ENCODE data around the gene CCP110.
"Not testable (repeated sequence)": the region's sequence is repeated elsewhere in the genome, so short reads cannot be mapped to it uniquely, and the experiment has no call there.

Gene CCP110

DNA sequence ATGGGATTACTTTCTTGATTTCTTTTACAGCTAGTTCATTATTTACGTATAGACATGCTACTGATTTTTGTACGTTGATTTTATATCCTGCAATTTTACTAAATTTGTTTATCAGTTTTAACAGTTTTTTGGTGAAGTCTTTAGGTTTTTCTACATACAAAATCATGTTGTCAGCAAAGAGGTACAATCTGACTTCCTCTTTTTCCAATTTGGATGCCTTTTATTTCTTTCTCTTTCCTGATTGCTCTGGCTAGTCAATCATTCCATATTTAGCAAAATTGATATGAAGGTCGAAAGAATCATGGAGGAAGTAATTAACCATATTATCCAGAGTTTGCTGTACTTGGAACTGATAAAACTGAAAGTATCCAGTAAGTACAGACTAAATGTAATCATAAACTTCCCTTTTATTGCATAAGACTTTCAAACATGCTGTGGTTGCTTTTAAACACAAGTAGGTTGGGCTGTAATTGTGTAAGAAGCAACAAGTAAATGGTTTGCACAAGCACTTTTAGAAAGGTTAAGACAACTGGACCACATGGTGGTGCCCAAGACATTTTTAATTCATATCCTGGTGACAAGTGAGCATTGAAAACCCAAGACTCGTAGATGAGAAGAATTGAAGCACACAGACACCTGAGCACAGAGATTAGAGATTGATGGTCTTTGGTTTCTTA is 10.2 kb upstream of the CCP110 start:
- DNase-seq (ENCODE audit: low spot score), result no peak

DNA sequence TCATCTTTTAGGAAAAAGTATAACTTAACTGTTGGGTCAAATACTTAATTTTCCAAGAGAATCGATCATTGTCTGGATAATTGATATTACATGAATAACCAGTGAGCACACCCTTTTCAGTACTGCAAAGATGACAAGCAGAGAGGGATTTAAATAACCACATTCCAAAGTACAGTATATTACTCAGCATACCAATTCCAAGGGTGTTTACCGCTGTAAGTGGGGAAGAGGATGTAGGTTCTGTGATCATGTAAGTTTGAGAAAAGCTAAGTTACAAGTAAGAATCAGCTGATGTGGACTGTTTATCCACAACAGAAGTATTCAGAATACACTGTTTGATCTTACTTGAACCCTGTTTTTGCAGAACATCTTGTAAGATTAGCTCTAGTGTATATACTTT is 8.0 kb upstream of the CCP110 start:
- DNase-seq (ENCODE audit: low spot score), result peak; percentile 8

DNA sequence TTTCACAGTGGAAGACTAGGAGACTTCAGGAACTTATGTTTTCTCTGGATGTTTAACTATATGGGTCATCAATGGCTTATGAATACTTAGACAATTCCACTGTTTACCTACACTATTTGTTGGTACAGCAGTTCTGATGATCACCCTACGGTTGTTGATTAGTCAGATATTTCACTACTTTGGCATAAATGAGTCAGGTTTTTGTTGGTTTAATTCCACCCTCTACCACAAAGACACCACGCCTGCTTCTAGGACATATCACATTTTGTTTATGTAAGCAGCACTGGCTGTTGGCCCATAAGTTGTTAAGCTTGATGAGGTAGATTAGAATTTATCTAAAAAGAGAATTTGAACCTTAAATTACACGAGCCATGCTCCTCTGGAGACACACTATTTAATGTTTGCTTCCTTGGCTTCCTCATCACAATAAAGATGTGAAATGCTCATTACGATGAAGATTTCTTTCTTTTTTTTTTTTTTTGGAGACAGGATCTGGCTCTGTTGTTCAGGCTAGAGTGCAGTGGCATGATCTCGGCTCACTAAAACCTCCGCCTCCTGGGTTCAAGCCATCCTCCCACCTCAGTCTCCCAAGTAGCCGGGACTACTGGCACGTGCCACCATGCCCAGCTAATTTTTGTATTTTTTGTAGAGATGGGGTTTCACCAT is 6.2 kb upstream of the CCP110 start:
- peak; percentile 65 for DNase-seq (ENCODE audit: low spot score)

DNA sequence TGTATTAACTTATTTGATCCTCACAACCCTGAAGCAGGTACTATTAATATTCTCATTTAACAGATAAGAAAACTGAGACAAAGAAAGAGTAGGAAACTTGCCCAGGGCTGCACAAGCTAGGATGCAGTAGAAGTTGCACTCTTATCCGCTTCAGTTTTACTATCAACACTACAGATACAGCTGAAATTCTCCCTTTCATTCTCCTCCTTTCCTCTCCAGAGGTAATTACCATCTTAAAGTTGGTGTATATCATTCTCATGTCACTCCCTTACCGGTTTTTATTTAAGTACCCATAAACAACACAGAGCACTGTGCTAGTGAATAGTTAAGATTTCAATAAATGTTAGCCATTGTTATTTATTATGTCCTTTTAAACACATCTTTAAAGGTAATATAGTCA is 5.4 kb upstream of the CCP110 start:
- no peak for DNase-seq (ENCODE audit: low spot score)

DNA sequence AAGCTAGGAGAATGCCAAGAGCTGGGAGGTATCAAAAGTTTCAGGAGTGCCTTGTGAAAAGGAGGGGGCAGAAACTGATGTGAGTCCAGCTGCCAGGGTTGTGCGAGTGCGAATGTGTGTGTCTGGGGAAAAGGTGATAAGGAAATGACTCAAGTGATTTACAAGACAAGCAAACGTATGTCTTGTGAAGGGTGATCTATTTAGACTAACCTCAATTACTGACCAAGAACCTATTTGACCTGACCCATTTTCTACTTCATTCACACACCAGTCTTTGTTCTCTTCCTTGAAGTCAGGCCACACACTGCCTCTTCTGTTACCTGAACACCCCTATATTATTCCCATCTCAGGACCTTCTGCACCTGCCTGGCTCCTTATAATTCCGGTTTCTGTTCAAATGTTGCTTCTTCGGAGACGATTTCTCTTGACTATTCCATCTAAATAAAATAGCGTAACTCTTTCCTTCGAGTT is 2.8 kb upstream of the CCP110 start:
- peak; percentile 66 for DNase-seq (ENCODE audit: low spot score)

DNA sequence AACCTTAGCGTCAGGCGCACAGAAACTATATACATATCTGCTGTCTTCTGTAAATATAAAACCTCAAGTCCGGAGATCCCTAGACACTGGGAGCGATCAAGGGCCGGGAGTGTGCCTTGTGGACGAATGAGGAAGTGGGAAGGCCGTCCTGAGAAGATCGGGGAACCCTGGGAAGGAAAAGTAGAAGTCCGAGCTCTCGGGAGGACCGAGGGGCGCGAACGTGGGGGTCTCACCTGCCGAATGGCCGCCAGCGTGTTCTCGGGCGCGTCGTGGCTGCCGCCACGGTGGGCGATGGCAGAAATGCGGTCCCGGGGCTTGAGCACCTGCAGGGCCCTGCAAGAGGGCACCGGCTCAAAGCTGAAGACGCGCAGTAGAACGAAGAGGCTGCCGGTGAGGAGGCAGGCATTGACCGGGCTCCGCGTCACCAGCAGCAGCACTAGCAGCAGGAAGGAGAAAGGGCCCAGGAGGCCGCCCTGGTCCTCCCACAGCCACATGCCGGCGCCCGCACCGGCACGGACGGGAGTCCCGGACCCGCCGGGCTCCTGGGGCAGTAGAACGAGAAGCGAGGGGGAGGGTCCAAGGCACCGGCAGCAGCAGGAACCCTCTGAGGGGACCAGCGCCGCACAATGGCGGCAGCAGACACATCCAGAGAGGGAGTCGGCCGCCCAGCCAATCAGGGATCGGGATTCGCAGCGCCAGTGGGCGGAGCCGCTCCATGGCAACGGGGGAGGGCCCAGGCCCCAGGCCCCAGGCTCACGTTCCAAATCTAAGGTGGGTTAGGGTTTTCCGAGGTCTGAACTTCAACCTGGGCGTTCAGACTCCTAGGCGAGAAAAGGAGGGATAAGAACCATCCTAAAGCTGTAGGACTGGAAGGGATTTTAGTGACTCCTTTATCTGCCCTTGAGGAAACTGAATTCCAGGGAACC is 2.0 kb upstream of the CCP110 start, which contains the start of gene GDE1:
Gene GDE1, minus strand, starts transcription at position 628 of the 926 bp plus-strand sequence. Its CDS starts 134 bp downstream, at position 494.
- peak; percentile 90 for DNase-seq (ENCODE audit: low spot score)

DNA sequence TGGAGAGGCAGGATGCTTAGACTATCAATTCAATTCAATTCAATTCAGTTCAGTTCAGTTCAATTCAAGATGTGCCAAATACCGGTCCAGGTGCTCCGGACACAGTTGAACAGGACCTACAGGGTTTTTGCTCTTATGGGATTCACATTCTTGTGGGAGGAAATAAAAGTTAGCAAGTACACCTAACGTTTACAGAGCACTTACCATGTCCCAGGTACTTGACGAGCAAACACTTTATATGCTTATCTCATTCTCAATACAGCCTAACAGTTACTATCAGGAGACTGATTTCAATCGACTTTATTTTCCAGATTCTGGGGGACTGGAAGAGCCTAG is 1.4 kb upstream of the CCP110 start:
- DNase-seq (ENCODE audit: low spot score), result no peak

DNA sequence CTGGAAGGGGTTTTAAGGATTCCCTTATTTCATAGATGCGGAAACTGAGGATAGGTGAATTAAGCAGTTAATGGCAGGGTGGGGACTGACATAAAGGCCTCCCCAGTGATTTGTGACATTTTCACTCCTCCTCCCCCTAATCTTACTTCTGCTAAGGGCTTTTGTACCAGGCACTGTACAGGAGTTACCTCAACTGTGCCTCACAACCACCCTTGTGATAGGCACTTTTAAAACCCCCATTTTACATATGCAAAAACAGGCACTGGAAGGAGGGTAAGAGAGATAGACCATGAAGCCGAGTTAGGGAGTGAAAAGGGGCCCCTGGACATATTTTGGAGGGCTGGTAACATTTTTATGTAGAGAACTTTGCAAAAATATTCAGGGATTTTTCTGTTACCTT is 982 bp upstream of the CCP110 start:
- no peak for DNase-seq (ENCODE audit: low spot score)

DNA sequence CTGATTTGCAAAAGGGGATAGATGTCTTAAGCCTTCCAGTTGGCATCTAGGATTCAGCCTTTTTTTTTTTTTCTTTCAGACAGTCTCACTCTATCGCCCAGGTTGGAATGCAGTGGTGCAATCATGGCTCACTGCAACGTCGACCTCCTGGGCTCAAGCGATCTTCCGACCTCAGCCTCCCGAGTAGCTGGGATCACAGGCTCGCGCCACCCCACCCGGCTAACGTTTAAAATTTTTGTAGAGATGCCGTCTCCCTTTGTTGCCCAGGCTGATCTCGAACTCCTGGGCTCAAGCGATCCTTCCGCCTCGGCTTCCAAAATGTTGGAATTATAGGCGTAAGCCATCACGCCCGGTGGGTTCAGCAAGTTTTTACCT is 571 bp upstream of the CCP110 start:
- DNase-seq (ENCODE audit: low spot score), result no peak

DNA sequence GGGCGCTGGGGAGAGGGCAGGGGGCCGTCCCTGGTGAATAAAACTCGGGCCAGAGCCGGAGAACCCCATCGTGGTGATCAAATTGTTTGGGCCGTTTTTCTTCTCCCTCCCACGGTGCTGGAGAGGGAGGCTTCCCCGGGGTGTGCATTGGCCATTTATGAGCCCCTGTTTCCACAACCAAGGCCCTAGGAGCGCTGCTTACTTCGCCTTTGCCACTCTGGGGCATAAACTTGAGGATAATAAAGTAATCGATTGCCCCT is 544 bp downstream of the CCP110 start:
- DNase-seq (ENCODE audit: low spot score), result no peak

DNA sequence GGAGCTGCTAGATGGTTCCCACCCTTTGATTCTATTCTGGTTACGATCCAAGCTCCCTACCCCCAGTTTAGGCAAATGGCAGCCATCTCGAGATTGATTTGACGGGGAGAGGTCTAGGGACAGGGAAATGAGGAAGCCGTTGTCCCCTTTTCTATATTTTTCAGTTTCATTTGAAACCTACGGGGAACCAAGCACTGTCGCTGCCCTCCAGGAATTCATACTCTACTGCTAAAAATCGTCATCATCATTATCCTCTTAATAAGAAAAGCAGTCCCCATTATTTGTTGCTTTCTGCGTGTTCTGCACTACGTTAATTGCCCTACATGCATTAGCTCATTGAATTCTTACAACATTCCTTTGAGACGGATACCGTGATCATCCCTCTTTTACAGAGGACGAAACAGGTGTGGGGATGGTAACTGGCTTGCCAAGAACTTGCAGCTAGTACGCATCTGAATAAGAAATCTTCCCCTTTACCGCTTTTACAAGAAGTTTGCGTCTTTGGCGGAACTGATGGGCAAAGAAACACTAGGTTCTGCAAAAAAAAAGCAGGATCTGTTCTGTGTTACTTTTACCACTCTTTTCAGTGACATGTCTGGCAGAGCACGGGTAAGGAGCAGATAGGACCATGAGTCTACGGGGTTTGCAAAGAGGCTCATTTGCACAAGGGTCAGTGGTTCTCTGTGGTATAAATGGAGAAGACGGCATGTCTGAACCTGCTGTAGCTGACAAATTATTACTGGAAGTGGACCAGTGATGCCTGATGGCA is 1.1 kb downstream of the CCP110 start:
- peak; percentile 33 for DNase-seq (ENCODE audit: low spot score)

DNA sequence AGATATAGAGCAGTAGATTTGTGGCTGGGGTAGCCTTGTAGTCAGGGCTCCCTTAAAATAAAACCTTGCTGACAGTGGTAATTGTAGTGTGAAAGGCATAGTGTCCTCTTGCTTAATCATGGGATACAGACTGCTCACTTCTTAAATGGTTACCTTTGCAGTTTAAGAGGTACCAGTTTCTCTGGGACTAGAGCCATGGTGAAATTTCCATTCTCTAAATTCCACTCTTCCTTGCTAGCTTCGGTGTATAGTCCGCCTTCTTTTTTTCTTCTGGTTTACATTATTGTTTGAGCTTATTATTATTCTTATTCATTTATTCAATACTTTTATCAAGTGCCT is 1.6 kb downstream of the CCP110 start:
- DNase-seq (ENCODE audit: low spot score), result no peak

DNA sequence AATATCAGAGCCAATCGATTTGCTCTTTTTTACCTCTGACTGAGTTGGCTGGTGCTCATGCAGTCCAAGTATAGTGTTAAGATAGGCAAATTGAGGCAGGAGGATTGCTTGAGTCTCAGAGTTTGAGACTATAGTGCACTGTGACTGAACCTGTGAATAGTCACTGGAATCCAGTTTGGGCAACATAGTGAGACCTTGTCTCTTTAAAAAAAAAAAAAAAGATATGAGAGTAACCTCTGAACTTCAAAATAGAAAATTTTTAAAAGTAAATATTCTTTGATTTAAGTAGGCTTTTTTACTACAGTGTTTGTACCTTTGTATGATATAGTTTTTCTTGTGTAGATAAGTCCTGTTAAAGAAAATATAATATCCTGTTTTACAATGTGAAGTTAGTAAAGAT is 3.4 kb downstream of the CCP110 start:
- no peak for DNase-seq (ENCODE audit: low spot score)

DNA sequence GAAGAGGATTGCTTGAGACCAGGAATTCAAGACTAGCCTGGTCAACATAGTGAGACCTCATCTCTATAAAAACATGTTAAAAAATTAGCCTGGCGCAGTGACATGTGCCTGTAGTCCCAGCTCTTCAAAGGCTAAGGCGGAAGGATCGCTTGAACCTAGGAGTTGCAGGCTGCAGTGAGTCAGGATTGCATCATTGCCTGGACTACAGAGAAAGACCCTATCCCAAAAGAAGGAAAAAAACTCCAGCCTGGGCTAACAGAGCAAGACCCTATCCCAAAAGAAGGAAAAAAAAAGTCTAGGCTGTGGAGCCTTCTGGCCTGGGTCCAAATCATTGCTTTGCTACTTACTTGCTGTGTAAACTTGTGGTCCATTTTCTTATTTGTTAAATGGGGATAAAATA is 4.9 kb downstream of the CCP110 start:
- DNase-seq (ENCODE audit: low spot score), result no peak

DNA sequence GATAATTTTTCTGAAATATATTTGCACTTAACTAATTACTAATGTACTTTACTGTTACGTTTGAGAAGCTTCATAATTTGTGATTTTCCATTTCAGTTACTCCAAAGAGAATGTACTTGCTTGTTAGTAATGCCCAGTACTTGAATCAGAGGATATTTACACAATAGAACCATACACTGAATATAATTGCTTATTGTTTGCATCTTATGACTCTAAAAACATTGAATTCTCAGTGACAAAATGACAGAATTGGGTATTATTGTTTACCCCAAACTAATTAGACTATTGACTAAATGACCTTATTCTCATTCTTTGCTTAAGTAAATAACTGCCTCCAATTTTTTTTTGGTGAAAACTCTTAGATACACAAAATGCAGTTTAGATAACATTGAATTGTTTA is 8.9 kb downstream of the CCP110 start:
- no peak for DNase-seq (ENCODE audit: low spot score)

DNA sequence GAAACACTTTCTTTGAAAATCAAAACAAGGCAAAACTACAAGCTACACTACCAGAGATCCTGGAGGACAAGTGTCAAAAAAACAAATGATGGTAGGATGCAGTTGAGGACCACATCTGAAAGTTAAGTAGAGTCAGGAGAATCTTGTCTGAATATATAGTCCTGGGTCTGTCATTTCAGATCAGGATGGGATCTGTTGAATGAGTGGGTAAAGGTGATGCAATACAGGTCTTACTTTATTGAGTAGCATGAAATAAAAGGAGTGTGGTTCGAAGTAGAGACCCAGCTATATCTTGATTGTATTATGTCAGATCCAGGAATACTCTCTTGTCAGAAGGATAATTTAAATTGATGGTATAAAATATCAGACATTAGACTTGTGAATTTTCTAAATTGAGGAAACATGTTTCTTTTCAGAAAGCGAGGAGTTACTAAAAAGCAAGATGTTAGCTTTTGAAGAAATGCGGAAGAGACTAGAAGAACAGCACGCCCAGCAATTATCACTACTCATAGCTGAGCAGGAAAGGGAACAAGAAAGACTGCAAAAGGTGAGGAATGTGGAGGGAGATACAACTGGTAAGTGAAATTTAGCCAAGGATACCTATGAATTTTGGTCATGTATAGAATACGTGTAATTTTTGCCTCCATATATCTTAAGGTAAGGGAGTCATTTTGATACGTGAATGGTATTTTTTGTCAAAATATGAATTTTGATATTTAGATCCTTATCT is 16.7 kb downstream of the CCP110 start:
- no peak for DNase-seq (ENCODE audit: low spot score)

DNA sequence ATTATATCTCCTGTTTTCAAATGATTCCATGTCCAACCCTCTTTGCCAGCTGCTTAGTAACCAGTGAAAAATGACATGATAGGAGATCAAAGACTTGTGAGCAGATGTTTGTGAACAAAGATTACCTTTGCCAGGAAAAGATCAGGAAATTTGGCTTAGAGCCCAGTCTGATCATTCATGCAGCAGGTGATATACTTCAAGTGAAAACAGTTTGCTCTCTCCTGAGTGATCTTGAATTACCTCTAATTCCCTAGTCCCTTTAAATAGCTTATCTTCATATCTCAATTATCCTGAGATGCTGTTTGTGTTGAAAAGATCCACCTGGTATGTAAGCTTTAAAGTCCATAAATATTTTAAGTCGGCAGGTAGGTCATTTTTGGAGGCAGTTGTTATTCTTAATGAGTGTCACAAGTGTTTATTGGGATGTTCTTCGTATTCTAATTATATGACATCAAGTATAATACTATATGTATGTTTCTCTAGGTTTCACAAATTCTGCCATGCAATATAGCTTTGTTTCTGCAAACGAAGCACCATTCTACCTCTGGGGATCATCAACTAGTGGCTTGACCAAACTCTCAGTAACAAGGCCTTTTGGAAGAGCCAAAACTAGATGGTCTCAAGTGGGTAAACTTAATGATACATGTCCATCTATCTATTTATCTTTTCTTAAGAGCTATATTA is 18.5 kb downstream of the CCP110 start:
- DNase-seq (ENCODE audit: low spot score), result peak; percentile 58

DNA sequence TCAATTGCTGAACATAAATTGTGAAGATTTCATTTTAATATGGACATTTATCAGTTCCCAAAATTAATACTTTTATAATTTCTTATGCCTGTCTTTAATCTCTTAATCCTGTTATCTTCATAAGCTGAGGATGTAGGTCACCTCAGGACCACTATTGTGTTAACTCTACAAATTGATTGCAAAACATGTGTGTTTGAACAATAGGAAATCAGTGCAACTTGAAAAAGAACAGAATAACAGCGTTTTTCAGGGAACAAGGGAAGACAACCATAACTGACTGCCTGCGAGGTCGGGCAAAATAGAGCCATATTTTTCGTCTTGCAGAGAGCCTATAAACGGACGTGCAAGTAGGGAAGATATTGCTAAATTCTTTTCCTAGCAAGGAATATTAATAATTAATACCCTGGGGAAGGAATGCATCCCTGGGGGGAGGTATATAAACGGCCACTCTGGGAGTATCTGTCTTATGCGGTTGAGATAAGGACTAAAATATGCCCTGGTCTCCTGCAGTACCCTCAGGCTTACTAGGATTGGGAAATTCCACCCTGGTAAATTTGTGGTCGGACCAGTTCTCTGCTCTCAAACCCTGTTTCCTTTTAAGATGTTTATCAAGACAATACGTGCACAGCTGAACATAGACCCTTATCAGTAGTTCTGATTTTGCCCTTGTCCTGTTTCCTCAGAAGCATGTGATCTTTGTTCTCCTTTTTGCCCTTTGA is 19.7 kb downstream of the CCP110 start:
- DNase-seq (ENCODE audit: low spot score), result not testable (repeated sequence)

DNA sequence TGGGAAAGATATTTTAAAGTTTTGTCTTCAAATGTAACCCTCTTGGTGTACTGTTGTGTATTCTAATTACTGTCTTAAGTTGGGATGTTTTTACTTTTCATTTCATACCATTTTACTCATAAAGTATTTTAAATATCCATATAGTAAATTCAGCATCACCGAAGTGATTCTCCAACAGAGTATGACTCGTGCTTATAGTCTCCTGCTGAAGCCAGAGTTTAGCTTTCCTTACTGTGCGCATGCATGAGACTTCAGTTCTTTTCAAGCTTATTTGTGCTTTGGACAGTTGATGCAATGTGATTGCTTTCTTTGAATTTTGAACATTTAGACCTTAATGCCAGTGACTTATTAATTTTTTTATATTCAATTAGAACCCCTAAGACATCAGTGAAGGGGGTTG is 24.4 kb downstream of the CCP110 start:
- no peak for DNase-seq (ENCODE audit: low spot score)

DNA sequence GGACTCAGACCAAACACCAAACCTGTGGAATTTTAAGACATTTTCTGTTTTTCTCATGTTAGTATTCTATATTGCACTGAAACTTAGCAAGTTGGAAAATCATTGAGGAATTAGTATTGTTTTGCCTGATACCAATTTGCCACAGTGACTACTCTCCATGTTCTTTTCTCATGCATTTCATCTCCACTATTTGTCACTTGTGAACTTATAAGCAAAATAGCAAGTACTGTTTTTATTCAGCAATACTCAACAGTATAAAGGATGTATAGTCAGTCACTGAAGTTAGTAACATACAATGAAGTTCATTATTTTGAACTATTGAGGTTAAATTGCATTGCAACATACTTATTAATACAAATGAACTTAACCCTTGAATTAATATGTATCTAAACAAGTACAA is 25.9 kb downstream of the CCP110 start:
- DNase-seq (ENCODE audit: low spot score), result no peak

All from kidney tubule cell (primary cell).